ENCODE results near the gene GJD4. TPM values are rescaled to one million over a fixed set of nuclear protein-coding genes. Genes with fewer than 3 reads are reported as not detected.

The GJD4 gene
- total RNA-seq, 1 donor: under 0.01 TPM

Other genes starting within 250 kb of the GJD4 start
- gene FZD8, start 37.0 kb downstream of the GJD4 start, total RNA-seq: 15.2 and 21.8 TPM in 2 replicates